Mammary epithelial cell (primary cell): ENCODE results near the gene TMCC1.

ENCODE experiments used
- CTCF ChIP-seq, 2 donors: IDR thresholded peaks in 1 of 2; conservative IDR thresholded peaks in 1 of 2; 2 replicates each; pipeline ENCODE4 v1.5.1; 2011 to 2012; ENCODE audit warnings: inconsistent platforms in 2 of 2, low read length in 2 of 2, mild to moderate bottlenecking in 2 of 2, control low read depth in 1 of 2, low read depth in 1 of 2; ENCODE audit not compliant: insufficient read depth in 1 of 2; ENCODE audit errors: extremely low read depth in 1 of 2
- EZH2 ChIP-seq: IDR thresholded peaks from 2 replicates; pipeline ENCODE4 v1.6.1; 2012; ENCODE audit warnings: low read length, inconsistent platforms, borderline replicate concordance

- TF ChIP-seq CTCF (conservative IDR thresholded peaks at IDR 0.05 in 1 of 2, IDR thresholded peaks at IDR 0.05 in 1 of 2; ENCODE audit: extremely low read depth in 1 of 2, insufficient read depth in 1 of 2, low read depth in 1 of 2, low read length in 2 of 2) (no peak), EZH2 (no peak)
These were observed 210.3 kb downstream of the TMCC1 start for GRCh38 chr3:129683201-129683600.
